Measurements from ENCODE around the gene GPLD1. TPM values are rescaled to one million over a fixed set of nuclear protein-coding genes. Genes with fewer than 3 reads are reported as not detected.

GPLD1 gene
- total and polyA plus RNA-seq, 9 of the 15 experiments (the other 6 are each of a cell fraction or from before 2014, with no cell fraction given), result 0.11 to 1.3 (median 0.82) TPM

GRCh38 chr6:24426729-24427446, 62.5 kb downstream of the GPLD1 start:
- Histone ChIP-seq H3K27me3 (ENCODE audit: control insufficient read depth in 2 of 2, insufficient read depth in 2 of 2, low read length in 2 of 2) (no peaks in the 10 kb centered on the region), H3K4me1 (replicated peaks in 1 of 2; ENCODE audit: control insufficient read depth in 2 of 2, insufficient read depth in 2 of 2, low read length in 2 of 2) (peaks cover 0 to 8% of the 10 kb centered on the region in 2 experiments; a peak in 3 of 5 replicates), H3K9ac (ENCODE audit: insufficient read depth in 1 of 2, low read depth in 2 of 2, low read length in 2 of 2) (no peak overlapping the region), H3K4me3 (no peak overlapping the region), H3K36me3 (ENCODE audit: control insufficient read depth, insufficient read depth, low read length) (peaks cover 67% of the 10 kb centered on the region), H2AFZ (ENCODE audit: low read depth, low read length) (no peak overlapping the region), H3K9me1 (ENCODE audit: control insufficient read depth, insufficient read depth, low read length) (no peaks in the 10 kb centered on the region), H4K20me1 (replicated peaks; ENCODE audit: control insufficient read depth, insufficient read depth, low read length) (no peaks in the 10 kb centered on the region), H3K79me2 (ENCODE audit: control insufficient read depth, insufficient read depth, low read length) (no peaks in the 10 kb centered on the region), H3K9me3 (replicated peaks; ENCODE audit: control insufficient read depth, insufficient read depth, low read depth, low read length) (no peaks in the 10 kb centered on the region; the same call in 1 of the 2 replicates), H3K4me2 (ENCODE audit: insufficient read depth, low read length) (no peak overlapping the region), H3K27ac (ENCODE audit: extremely low read depth, low read depth, low read length) (no peak overlapping the region)
- ChIA-PET CTCF (ENCODE audit: low intra/inter-chr PET ratio) (interaction anchor here (0.6 kb wide), 1 partner anchor 154 kb away, joined by 3 read pairs; no protein-coding TSS in a partner anchor), POLR2A (no interaction called here)
- WGBS (ENCODE audit: insufficient coverage, low coverage, missing lambda C conversion rate), result 96% methylated on average over 10 of the region's 10 CpGs
- BruUV-seq (replicated peaks), result no TSS peak
- FAIRE-seq (no peak), DNase-seq (ENCODE audit: extremely low read depth in 1 of 4, low spot score in 3 of 4) (no peak), ATAC-seq (no peak)
- TF ChIP-seq ZNF609 (CRISPR knock-in tag; IDR thresholded peaks at IDR 0.05; ENCODE audit: borderline replicate concordance) (no peak), TGIF2 (CRISPR knock-in tag; IDR thresholded peaks at IDR 0.05) (no peak), ARID3B (CRISPR knock-in tag; IDR thresholded peaks at IDR 0.05; ENCODE audit: borderline replicate concordance) (no peak), RFX1 (IDR thresholded peaks at IDR 0.05) (no peak), ZEB2 (IDR thresholded peaks at IDR 0.05) (no peak), HMG20A (CRISPR knock-in tag; conservative IDR thresholded peaks at IDR 0.05) (no peak), GABPB2 (CRISPR knock-in tag; conservative IDR thresholded peaks at IDR 0.05) (no peak)
- in situ Hi-C loops (cut with MboI) (no loop called here), intact Hi-C loops (cut with micrococcal nuclease) (no loop called here)
